CD4-positive, alpha-beta T cell treated with Interferon gamma for 1 hour (primary cell): Measurements from ENCODE around the gene SMPX.
"Not testable (repeated sequence)": the region's sequence is repeated elsewhere in the genome, so short reads cannot be mapped to it uniquely, and the experiment has no call there.

Experiments used
- DNase-seq: peaks from one replicate; pipeline ENCODE4 v3.0.0-alpha.2; 2020

Gene SMPX

GRCh38 chrX:21757960-21758359 is at the start of gene SMPX:
TSS of gene SMPX (minus strand) at chrX:21758116. CDS start at chrX:21754290, 3,826 bp downstream.
- no peak for DNase-seq

- DNase-seq, result no peak
These were observed 48.8 kb upstream of the SMPX start for GRCh38 chrX:21806691-21807090.

GRCh38 chrX:21802839-21803238 is 44.9 kb upstream of the SMPX start:
- DNase-seq, result no peak

- no peak for DNase-seq
These were observed 44.2 kb upstream of the SMPX start for GRCh38 chrX:21802054-21802670.

GRCh38 chrX:21800344-21800770 is 42.4 kb upstream of the SMPX start:
- no peak for DNase-seq

- DNase-seq, result no peak
These were observed 41.9 kb upstream of the SMPX start for GRCh38 chrX:21799767-21800166.

- no peak for DNase-seq
These were observed 40.8 kb upstream of the SMPX start for GRCh38 chrX:21798677-21799219.

- DNase-seq, result no peak
These were observed 24.1 kb upstream of the SMPX start for GRCh38 chrX:21781976-21782375.

- no peak for DNase-seq
These were observed 23.6 kb upstream of the SMPX start for GRCh38 chrX:21781525-21781924.

GRCh38 chrX:21779095-21779494 is 21.2 kb upstream of the SMPX start:
- no peak for DNase-seq

- no peak for DNase-seq
These were observed 20.3 kb upstream of the SMPX start for GRCh38 chrX:21778236-21778635.

- not testable (repeated sequence) for DNase-seq
These were observed 17.2 kb upstream of the SMPX start for GRCh38 chrX:21775128-21775527.

GRCh38 chrX:21773036-21773435 is 15.1 kb upstream of the SMPX start:
- DNase-seq, result not testable (repeated sequence)

- no peak for DNase-seq
These were observed 12.9 kb upstream of the SMPX start for GRCh38 chrX:21770631-21771321.

- DNase-seq, result no peak
These were observed 8.2 kb upstream of the SMPX start for GRCh38 chrX:21766101-21766500.

GRCh38 chrX:21764008-21764407 is 6.1 kb upstream of the SMPX start:
- no peak for DNase-seq

GRCh38 chrX:21758488-21758887 is 572 bp upstream of the SMPX start:
- DNase-seq, result no peak

- DNase-seq, result no peak
These were observed 959 bp downstream of the SMPX start for GRCh38 chrX:21756785-21757529.

GRCh38 chrX:21749924-21750323 is 8.0 kb downstream of the SMPX start:
- DNase-seq, result no peak

- DNase-seq, result no peak
These were observed 9.7 kb downstream of the SMPX start for GRCh38 chrX:21748235-21748634.

- no peak for DNase-seq
These were observed 10.4 kb downstream of the SMPX start for GRCh38 chrX:21747558-21747957.

- no peak for DNase-seq
These were observed 12.2 kb downstream of the SMPX start for GRCh38 chrX:21745756-21746155.

- DNase-seq, result no peak
These were observed 13.2 kb downstream of the SMPX start for GRCh38 chrX:21744721-21745120.

- no peak for DNase-seq
These were observed 13.9 kb downstream of the SMPX start for GRCh38 chrX:21744060-21744459.
